Suprapubic skin (tissue), 4 donors: ENCODE results near the gene SMYD4. TPM values are rescaled to one million over a fixed set of nuclear protein-coding genes. Genes with fewer than 3 reads are reported as not detected.
A peak's percentile ranks its signal among the peaks of the same experiment; 100 is the strongest.

Source experiments
- DNase-seq, 2 donors: peaks; one replicate each; pipeline ENCODE4 v3.0.0-alpha.2; 2019; ENCODE audit warnings: low spot score in 2 of 2
- H3K27ac ChIP-seq: fragments of 200-600 bp; sonication (generic); one replicate; pipeline ENCODE4 v1.5.1; 2019
- H3K27me3 ChIP-seq: fragments of 200-600 bp; sonication (generic); one replicate; pipeline ENCODE4 v1.5.1; 2019
- H3K36me3 ChIP-seq: fragments of 200-600 bp; sonication (generic); one replicate; pipeline ENCODE4 v1.5.1; 2019
- H3K4me1 ChIP-seq: fragments of 200-600 bp; sonication (generic); one replicate; pipeline ENCODE4 v1.5.1; 2019
- H3K4me3 ChIP-seq: fragments of 200-600 bp; sonication (generic); one replicate; pipeline ENCODE4 v1.5.1; 2019; ENCODE audit warnings: mild to moderate bottlenecking
- H3K9me3 ChIP-seq: fragments of 200-600 bp; sonication (generic); one replicate; pipeline ENCODE4 v1.5.1; 2019
- EP300 ChIP-seq: sonication (generic); formaldehyde crosslinking; IDR thresholded peaks from one replicate; pipeline ENCODE4 v1.6.1; 2017; ENCODE audit warnings: antibody characterized with exemption
- POLR2A ChIP-seq, 2 donors: fragments of 450-650 bp; IDR thresholded peaks; one replicate each; pipeline ENCODE4 v1.6.1; 2017; ENCODE audit warnings: antibody characterized with exemption in 2 of 2, mild to moderate bottlenecking in 2 of 2, moderate library complexity in 2 of 2
- POLR2AphosphoS5 ChIP-seq, 3 donors: sonication (generic); formaldehyde crosslinking; IDR thresholded peaks; one replicate each; pipeline ENCODE4 v1.6.1; 2017; ENCODE audit warnings: antibody characterized with exemption in 3 of 3
- WGBS: methylation state at CpG from one replicate; pipeline ENCODE4 v1.1.5; 2018; 5-methylcytosine and 5-hydroxymethylcytosine counted together
- total RNA-seq, 4 donors: library from RNA; depleted of rRNA; stranded (reverse); fragments of >200 nt; gene quantifications; one replicate each; pipeline ENCODE4 v1.1.0, GENCODE V29; 2016
- TF ChIP-seq, protein P1 (sequence below), 2 donors: fragments of 200-600 bp in 1 of 2; fragments of 450-650 bp in 1 of 2; sonication (generic) in 1 of 2; IDR thresholded peaks; one replicate each; pipeline ENCODE4 v1.5.1; 2016 to 2019; ENCODE audit warnings: antibody characterized with exemption in 2 of 2, mild to moderate bottlenecking in 1 of 2, moderate library complexity in 1 of 2

SMYD4 gene
- total RNA-seq, 4 donors from 2014 or later, result 6.4 to 31.7 (median 14.3) TPM

GRCh38 chr17:1783834-1784611 is 45.7 kb downstream of the SMYD4 start:
- peak; percentile 92 to 95 for DNase-seq
- no peaks in the 10 kb centered on the region for H3K9me3 ChIP-seq
- TF ChIP-seq, protein P1, sequence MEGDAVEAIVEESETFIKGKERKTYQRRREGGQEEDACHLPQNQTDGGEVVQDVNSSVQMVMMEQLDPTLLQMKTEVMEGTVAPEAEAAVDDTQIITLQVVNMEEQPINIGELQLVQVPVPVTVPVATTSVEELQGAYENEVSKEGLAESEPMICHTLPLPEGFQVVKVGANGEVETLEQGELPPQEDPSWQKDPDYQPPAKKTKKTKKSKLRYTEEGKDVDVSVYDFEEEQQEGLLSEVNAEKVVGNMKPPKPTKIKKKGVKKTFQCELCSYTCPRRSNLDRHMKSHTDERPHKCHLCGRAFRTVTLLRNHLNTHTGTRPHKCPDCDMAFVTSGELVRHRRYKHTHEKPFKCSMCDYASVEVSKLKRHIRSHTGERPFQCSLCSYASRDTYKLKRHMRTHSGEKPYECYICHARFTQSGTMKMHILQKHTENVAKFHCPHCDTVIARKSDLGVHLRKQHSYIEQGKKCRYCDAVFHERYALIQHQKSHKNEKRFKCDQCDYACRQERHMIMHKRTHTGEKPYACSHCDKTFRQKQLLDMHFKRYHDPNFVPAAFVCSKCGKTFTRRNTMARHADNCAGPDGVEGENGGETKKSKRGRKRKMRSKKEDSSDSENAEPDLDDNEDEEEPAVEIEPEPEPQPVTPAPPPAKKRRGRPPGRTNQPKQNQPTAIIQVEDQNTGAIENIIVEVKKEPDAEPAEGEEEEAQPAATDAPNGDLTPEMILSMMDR (IDR thresholded peaks at IDR 0.05), result peak; percentile 57 to 66
- TF ChIP-seq POLR2A (IDR thresholded peaks at IDR 0.05), result peak in 1 of 2 donors; percentile 32
- TF ChIP-seq EP300, result no peak
- TF ChIP-seq POLR2AphosphoS5 (IDR thresholded peaks at IDR 0.05), result peak in 2 of 3 donors; percentile 54 to 85
- WGBS, result 60% methylated on average over 12 of the region's 16 CpGs
- H3K27ac ChIP-seq, result peak overlapping the region; percentile 98
- H3K36me3 ChIP-seq, result peaks cover 16% of the 10 kb centered on the region
- peaks cover 73% of the 10 kb centered on the region for H3K4me1 ChIP-seq
- H3K27me3 ChIP-seq, result no peaks in the 10 kb centered on the region
- H3K4me3 ChIP-seq, result peak overlapping the region; percentile 32

- Histone ChIP-seq H3K36me3 (peaks cover 16% of the 10 kb centered on the region), H3K4me3 (peak overlapping the region; percentile 32), H3K27me3 (no peaks in the 10 kb centered on the region), H3K27ac (peak overlapping the region; percentile 98), H3K9me3 (no peaks in the 10 kb centered on the region), H3K4me1 (peaks cover 76% of the 10 kb centered on the region)
- peak in 1 of 2 donors; percentile 78 for DNase-seq
- 52% methylated on average over 19 of the region's 19 CpGs for WGBS
- TF ChIP-seq, protein P1 (IDR thresholded peaks at IDR 0.05), result no peak
- TF ChIP-seq POLR2A (IDR thresholded peaks at IDR 0.05), result no peak
- no peak for TF ChIP-seq EP300
- TF ChIP-seq POLR2AphosphoS5 (IDR thresholded peaks at IDR 0.05), result no peak
These were observed 46.4 kb downstream of the SMYD4 start for GRCh38 chr17:1783271-1783670.

GRCh38 chr17:1782171-1782567 is 47.5 kb downstream of the SMYD4 start:
- Histone ChIP-seq H3K4me3 (peak overlapping the region; percentile 10), H3K9me3 (no peaks in the 10 kb centered on the region), H3K27me3 (no peaks in the 10 kb centered on the region), H3K36me3 (peaks cover 26% of the 10 kb centered on the region), H3K4me1 (peaks cover 71% of the 10 kb centered on the region), H3K27ac (peak overlapping the region; percentile 98)
- TF ChIP-seq EP300, result no peak
- no peak for TF ChIP-seq POLR2A (IDR thresholded peaks at IDR 0.05)
- TF ChIP-seq, protein P1 (IDR thresholded peaks at IDR 0.05), result no peak
- TF ChIP-seq POLR2AphosphoS5 (IDR thresholded peaks at IDR 0.05), result no peak
- WGBS, result 69% methylated on average over 6 of the region's 6 CpGs
- DNase-seq, result peak in 1 of 2 donors; percentile 56

DNA sequence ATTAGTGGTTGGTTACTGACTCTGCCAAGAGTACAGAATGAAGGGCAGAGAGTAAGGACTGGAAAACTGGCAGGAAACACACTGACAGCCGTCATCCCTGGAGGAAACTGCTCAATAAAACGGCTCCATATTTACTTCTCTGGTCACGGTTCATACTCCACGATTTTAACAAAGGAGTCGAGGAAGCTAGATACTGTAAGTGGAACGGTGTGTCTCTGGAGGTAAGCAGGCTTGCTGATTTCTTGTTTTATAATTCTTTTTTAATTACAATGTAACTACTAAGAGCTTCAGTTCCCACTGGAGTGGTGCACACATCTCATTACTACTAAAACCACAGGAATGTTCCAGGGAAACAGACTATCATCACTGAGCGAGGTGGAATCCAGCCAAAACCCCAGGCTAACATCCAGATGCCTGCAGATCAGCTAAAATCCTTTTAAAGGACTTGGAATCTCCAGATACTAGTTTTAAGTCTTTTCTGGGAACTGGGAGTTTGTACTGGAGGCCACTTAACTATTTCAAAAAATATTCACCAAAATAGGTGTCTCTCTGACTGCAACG is 50.1 kb downstream of the SMYD4 start:
- Histone ChIP-seq H3K4me3 (no peak overlapping the region), H3K4me1 (peaks cover 67% of the 10 kb centered on the region), H3K27me3 (no peaks in the 10 kb centered on the region), H3K27ac (peak overlapping the region; percentile 98), H3K9me3 (no peaks in the 10 kb centered on the region), H3K36me3 (peaks cover 45% of the 10 kb centered on the region)
- 39% methylated on average over 8 of the region's 8 CpGs for WGBS
- DNase-seq, result peak; percentile 93
- TF ChIP-seq EP300, result no peak
- TF ChIP-seq POLR2AphosphoS5 (IDR thresholded peaks at IDR 0.05), result no peak
- no peak for TF ChIP-seq POLR2A (IDR thresholded peaks at IDR 0.05)
- TF ChIP-seq, protein P1 (IDR thresholded peaks at IDR 0.05), result no peak

GRCh38 chr17:1776857-1777256 is 52.8 kb downstream of the SMYD4 start:
- 87% methylated on average over 7 of the region's 7 CpGs for WGBS
- Histone ChIP-seq H3K4me3 (no peak overlapping the region), H3K4me1 (peaks cover 60% of the 10 kb centered on the region), H3K27me3 (no peaks in the 10 kb centered on the region), H3K36me3 (peaks cover 46% of the 10 kb centered on the region), H3K9me3 (no peaks in the 10 kb centered on the region), H3K27ac (no peak overlapping the region)
- DNase-seq, result no peak
- TF ChIP-seq EP300, result no peak
- TF ChIP-seq POLR2A (IDR thresholded peaks at IDR 0.05), result no peak
- TF ChIP-seq, protein P1 (IDR thresholded peaks at IDR 0.05), result no peak
- TF ChIP-seq POLR2AphosphoS5 (IDR thresholded peaks at IDR 0.05), result no peak
